Cerebellar nuclear complex (tissue), 1 donor: ENCODE measurements around the gene ZNF446.
"Not testable (repeated sequence)": the region's sequence is repeated elsewhere in the genome, so short reads cannot be mapped to it uniquely, and the experiment has no call there.

Source experiments
- DNase-seq, 2 experiments: peaks; one replicate each; lab custom pipeline; 2025; lab: John Stamatoyannopoulos, UW

Gene ZNF446

DNA sequence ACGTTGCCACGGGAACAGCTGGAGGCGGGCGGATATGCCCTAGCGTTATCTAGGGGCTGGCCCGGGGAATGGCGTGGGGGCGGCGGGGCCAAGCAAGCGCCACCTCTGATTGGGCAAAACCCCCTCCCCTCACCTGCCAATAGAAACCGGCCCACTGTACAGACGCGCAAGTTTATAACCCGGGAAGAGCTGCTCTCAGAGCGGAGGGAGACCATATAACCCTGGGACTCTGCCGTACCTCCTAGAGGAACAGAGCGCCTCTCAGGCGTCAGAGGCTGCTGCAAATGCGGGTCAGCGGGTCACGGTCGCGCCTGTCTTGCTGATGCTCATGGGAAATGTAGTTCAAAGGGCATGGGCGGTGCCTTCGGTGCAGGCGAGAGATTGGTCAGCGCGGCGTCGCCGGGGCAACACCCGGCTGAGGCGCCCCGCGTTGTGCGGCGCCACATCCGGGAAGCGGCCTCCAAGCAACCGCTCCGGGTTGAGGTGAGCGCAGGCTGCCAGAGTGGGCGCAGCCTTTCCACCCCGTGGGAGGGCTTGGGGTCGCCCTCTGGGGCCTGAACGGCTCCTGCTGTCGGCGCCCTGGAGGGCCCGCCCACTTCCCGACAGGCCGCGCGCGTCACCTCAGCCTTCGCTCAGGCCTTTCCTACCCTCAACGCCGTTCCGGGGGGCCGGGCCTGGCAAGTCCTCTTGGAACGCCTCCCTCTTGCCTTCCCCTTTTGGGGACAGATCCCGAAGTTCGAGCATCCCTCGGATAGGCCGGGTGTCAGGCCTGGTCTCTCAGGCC, at the start of gene ZNF446:
TSS of gene ZNF446 (plus strand) at position 639 of the 784 bp plus-strand sequence. CDS start 867 bp downstream, outside the sequence.
- peak; percentile 68 to 92 for DNase-seq

DNA sequence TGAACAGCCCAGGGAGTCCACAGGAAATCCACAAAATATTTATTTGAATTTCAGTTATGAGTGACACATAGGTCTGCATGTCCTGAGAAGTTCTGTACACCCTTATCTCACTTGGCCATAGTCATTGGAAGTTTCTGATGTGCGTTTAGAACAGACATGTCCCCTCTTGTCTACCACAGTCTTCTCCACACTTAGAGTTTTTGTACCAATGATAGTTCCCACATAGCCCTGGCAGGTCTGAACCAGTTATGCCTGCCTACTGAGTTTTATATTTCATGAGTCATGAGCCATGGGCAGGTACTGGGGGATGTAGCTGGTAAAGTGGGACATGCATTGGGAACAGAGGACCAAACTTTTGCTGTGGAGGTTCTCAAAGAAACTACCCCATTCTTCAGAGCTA, 47.5 kb upstream of the ZNF446 start:
- no peak for DNase-seq

- no peak for DNase-seq
These were observed 46.4 kb upstream of the ZNF446 start for GRCh38 chr19:58429745-58430144.

- no peak for DNase-seq
These were observed 41.9 kb upstream of the ZNF446 start for GRCh38 chr19:58434217-58434616.

- peak; percentile 99 to 100 for DNase-seq
These were observed 36.3 kb upstream of the ZNF446 start, which contains the start of gene ZNF132 for GRCh38 chr19:58439576-58440554. ZNF132 (minus strand) TSS chr19:58440153; CDS start chr19:58439821, 332 bp downstream.

- DNase-seq: no peak
These were observed 35.6 kb upstream of the ZNF446 start for GRCh38 chr19:58440556-58440955.

DNA sequence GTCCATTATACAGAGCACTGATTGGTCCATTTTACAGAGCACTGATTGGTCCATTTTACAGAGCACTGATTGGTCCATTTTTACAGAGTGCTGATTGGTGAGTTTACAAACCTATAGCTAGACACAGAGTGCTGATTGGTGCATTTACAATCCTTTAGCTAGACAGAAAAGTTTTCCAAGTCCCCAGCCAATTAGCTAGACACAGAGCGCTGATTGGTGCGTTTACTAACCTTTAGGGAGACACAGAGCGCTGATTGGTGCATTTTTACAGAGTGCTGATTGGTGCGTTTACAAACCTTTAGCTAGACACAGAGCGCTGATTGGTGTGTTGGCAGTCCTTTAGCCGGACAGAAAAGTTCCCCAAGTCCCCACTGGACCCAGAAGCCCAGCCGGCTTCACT, 33.2 kb upstream of the ZNF446 start:
- not testable (repeated sequence) for DNase-seq

GRCh38 chr19:58448860-58449259, 27.3 kb upstream of the ZNF446 start:
- not testable (repeated sequence) for DNase-seq

DNA sequence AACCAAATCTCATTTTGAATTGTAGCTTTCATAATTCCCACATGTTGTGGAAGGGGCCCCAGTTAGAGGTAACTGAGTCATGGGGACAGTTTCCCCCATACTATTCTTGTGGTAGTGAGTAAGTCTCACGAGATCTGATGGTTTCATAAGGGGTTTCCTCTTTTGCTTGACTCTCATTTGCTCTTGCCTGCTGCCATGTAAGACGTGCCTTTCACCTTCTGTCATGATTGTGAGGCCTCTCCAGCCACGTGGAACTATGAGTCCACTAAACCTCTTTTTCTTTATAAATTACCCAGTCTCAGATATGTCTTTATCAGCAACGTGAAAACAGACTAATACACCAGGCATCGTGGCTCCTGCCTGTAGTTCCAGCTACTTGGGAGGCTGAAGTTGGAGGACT, 26.2 kb upstream of the ZNF446 start:
- not testable (repeated sequence) for DNase-seq

GRCh38 chr19:58450856-58451357, 25.2 kb upstream of the ZNF446 start:
- DNase-seq: no peak

DNA sequence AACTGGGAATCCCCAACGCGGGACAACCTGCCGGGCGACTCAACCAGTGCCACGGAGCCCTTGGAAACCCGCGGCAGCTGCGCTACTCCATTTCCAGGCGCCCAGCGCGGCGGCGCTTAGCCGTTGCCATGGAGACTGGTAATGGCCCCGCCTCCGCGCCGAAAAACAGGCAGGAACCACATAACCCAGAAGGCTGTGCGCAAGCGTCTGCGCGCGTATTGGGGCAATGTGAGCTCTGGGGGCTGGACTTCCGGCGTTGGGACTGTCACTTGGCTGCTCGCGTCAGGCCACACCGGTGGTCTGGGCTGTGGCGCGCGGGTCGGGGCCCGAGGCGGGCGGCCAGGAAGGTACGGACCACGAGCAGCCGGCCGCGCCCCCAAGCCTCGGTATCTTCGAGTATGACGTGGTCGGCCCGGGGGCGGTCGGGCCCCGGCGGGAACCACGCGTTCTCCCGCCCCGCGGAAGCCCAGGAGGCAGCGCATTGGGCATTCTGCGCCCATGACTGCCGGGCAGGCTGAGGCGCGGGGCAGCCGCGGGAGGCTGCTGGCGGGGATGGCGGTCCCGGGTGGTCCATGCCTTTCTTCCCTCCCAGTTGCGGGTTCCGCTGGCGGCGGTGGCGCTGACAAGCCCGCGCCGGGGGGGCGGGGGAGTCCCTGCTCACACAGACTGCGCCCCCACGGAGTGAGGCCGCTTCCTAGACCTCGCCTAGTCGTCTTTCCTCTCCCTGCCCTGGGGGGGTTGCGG, 24.6 kb upstream of the ZNF446 start, which contains the start of gene ZNF324B:
TSS of gene ZNF324B (plus strand) at position 265 of the 744 bp plus-strand sequence. CDS start 2,080 bp downstream, outside the sequence.
- DNase-seq: peak; percentile 90 to 97

- no peak for DNase-seq
These were observed 22.4 kb upstream of the ZNF446 start for GRCh38 chr19:58453743-58454142.

DNA sequence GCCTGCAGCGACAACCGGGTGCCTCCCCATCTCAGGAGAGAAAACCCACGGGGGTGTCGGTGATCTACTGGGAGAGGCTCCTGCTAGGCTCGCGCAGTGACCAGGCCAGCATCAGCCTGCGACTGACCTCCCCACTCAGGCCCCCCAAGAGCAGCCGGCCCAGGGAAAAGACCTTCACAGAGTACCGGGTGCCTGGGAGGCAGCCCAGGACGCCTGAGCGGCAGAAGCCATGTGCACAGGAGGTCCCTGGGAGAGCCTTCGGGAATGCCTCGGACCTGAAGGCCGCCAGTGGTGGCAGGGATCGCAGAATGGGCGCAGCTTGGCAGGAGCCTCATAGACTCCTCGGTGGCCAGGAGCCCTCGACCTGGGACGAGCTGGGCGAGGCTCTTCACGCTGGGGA, 20.8 kb upstream of the ZNF446 start:
- DNase-seq: no peak

GRCh38 chr19:58456111-58456510, 20.0 kb upstream of the ZNF446 start:
- no peak for DNase-seq

- DNase-seq: no peak
These were observed 16.1 kb upstream of the ZNF446 start for GRCh38 chr19:58460039-58460438.

GRCh38 chr19:58466089-58466759, 9.9 kb upstream of the ZNF446 start:
- DNase-seq: no peak

- peak; percentile 72 to 91 for DNase-seq
These were observed 9.2 kb upstream of the ZNF446 start, which contains the start of gene ZNF324 for GRCh38 chr19:58466760-58467589. ZNF324 (plus strand) TSS chr19:58467080; CDS start chr19:58469186, 2,106 bp downstream.

DNA sequence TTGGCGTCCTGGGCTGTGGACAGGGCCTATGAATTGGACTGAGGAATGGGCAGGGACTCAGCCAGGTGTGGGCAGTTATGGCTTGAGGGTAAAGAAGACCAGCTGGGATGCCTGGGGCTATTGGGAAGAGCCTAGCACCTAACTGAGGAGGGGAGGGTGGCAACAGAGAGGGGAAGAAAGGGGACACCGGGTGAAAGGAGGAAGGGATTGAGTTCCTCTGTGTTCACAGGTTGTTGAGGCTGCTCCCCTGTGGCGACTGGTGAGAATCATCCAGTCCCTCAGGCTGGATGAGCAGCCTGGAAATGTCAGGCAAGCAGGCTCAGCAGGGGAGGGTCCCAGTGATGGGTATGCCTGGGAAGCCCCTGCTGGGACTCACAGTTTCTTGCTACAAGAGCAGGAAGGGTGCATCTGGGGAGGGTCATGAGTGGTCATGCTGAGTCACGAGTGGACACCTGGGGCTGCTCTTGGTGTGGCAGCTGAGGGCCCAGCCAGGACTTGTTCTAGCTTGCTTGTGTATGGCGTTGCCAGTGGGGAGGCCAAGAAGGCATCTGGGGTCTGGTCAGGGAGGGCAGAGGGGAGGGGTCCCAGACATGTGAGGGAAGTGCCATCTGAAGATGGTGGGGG, 7.8 kb upstream of the ZNF446 start:
- no peak for DNase-seq

- no peak for DNase-seq
These were observed 6.7 kb upstream of the ZNF446 start for GRCh38 chr19:58469241-58470013.
